Measurements from ENCODE around the gene WDR35.

Gene WDR35

GRCh38 chr2:19993731-19994130 is 3.8 kb upstream of the WDR35 start:
- DNase-seq (ENCODE audit: low spot score) = no peak
- in situ Hi-C loops (cut with MboI; ENCODE audit: low pct_unique_long_range_greater_than_20kb, low sequenced_read_pairs, unreplicated experiment) = no loop called here
- TF ChIP-seq CTCF (IDR thresholded peaks at IDR 0.05; ENCODE audit: extremely low read depth, insufficient read depth, missing control alignments) = no peak

- in situ Hi-C loops (cut with MboI; ENCODE audit: low pct_unique_long_range_greater_than_20kb, low sequenced_read_pairs, unreplicated experiment) = no loop called here
- no peak for TF ChIP-seq CTCF (IDR thresholded peaks at IDR 0.05; ENCODE audit: extremely low read depth, insufficient read depth, missing control alignments)
- DNase-seq (ENCODE audit: low spot score) = no peak
These were observed 2.0 kb upstream of the WDR35 start for GRCh38 chr2:19991895-19992294.

GRCh38 chr2:19990416-19990728 is 467 bp upstream of the WDR35 start:
- no peak for TF ChIP-seq CTCF (IDR thresholded peaks at IDR 0.05; ENCODE audit: extremely low read depth, insufficient read depth, missing control alignments)
- DNase-seq (ENCODE audit: low spot score) = no peak
- in situ Hi-C loops (cut with MboI; ENCODE audit: low pct_unique_long_range_greater_than_20kb, low sequenced_read_pairs, unreplicated experiment) = no loop called here

GRCh38 chr2:19989342-19989666 is 601 bp downstream of the WDR35 start:
- in situ Hi-C loops (cut with MboI; ENCODE audit: low pct_unique_long_range_greater_than_20kb, low sequenced_read_pairs, unreplicated experiment) = no loop called here
- TF ChIP-seq CTCF (IDR thresholded peaks at IDR 0.05; ENCODE audit: extremely low read depth, insufficient read depth, missing control alignments) = no peak
- no peak for DNase-seq (ENCODE audit: low spot score)

- no peak for DNase-seq (ENCODE audit: low spot score)
- in situ Hi-C loops (cut with MboI; ENCODE audit: low pct_unique_long_range_greater_than_20kb, low sequenced_read_pairs, unreplicated experiment) = no loop called here
- no peak for TF ChIP-seq CTCF (IDR thresholded peaks at IDR 0.05; ENCODE audit: extremely low read depth, insufficient read depth, missing control alignments)
These were observed 1.3 kb downstream of the WDR35 start for GRCh38 chr2:19988600-19988999.

- in situ Hi-C loops (cut with MboI; ENCODE audit: low pct_unique_long_range_greater_than_20kb, low sequenced_read_pairs, unreplicated experiment) = no loop called here
- no peak for TF ChIP-seq CTCF (IDR thresholded peaks at IDR 0.05; ENCODE audit: extremely low read depth, insufficient read depth, missing control alignments)
- peak; percentile 48 for DNase-seq (ENCODE audit: low spot score)
These were observed 2.0 kb downstream of the WDR35 start for GRCh38 chr2:19987936-19988335.

- in situ Hi-C loops (cut with MboI; ENCODE audit: low pct_unique_long_range_greater_than_20kb, low sequenced_read_pairs, unreplicated experiment) = no loop called here
- TF ChIP-seq CTCF (IDR thresholded peaks at IDR 0.05; ENCODE audit: extremely low read depth, insufficient read depth, missing control alignments) = no peak
- no peak for DNase-seq (ENCODE audit: low spot score)
These were observed 7.6 kb downstream of the WDR35 start for GRCh38 chr2:19982268-19982667.

Measured in GM13977 (cell line).